HCT116 (cell line): Measurements from ENCODE around the gene LHX3. TPM values are rescaled to one million over a fixed set of nuclear protein-coding genes. Genes with fewer than 3 reads are reported as not detected.
"Not testable (repeated sequence)": the region's sequence is repeated elsewhere in the genome, so short reads cannot be mapped to it uniquely, and the experiment has no call there.

Experiments used
- ATAC-seq: fragments of 200-7000 bp; cut with Tn5 transposase; 2 replicates; pipeline ENCODE4 v1.9.1; 2020; ENCODE audit warnings: mild to moderate bottlenecking, moderate library complexity
- BruUV-seq: library from RNA; stranded (reverse); fragments of 400-500 nt; replicated peaks from 2 replicates; lab custom pipeline; 2021; lab: Mats Ljungman, UMichigan
- CTCF ChIA-PET: fragments of 300-600 bp; sonication (Branson Sonifier 250); formaldehyde crosslinking; loops from one replicate; lab custom pipeline; 2021; ENCODE audit warnings: antibody characterized with exemption; lab: Charles Lee
- POLR2A ChIA-PET: fragments of 300-600, 350-600 bp; sonication (Branson Sonifier 250); formaldehyde crosslinking; loops from one replicate; lab custom pipeline; 2021; ENCODE audit warnings: antibody characterized with exemption; lab: Charles Lee
- RAD21 ChIA-PET, 2 experiments: fragments of 300-600 bp; sonication (Branson Sonifier 250); formaldehyde crosslinking; loops; one replicate each; lab custom pipeline; 2023; ENCODE audit warnings: low total read pairs in 2 of 2; ENCODE audit not compliant: uncharacterized antibody in 2 of 2, unreplicated experiment in 2 of 2, low non-redundant PET in 1 of 2; lab: Charles Lee
- DNase-seq: peaks from one replicate; pipeline ENCODE4 v3.0.0-alpha.2; 2010; ENCODE audit warnings: low read depth, low spot score
- H2AFZ ChIP-seq: fragments of 200-600 bp; shearing (Covaris generic), sonication (generic); 2 replicates; pipeline ENCODE4 v1.6.1; 2017; ENCODE audit warnings: low read depth, mixed run types, mixed read lengths, antibody characterized with exemption, low read length; ENCODE audit not compliant: poor library complexity, severe bottlenecking
- H3K27ac ChIP-seq: 2 replicates; pipeline ENCODE4 v1.5.1; 2012; ENCODE audit warnings: low read depth, low read length
- H3K27me3 ChIP-seq: fragments of 200-600 bp; sonication (generic); 2 replicates; pipeline ENCODE4 v1.6.1; 2016; ENCODE audit warnings: mixed run types, low read length, mixed read lengths; ENCODE audit not compliant: insufficient read depth
- H3K36me3 ChIP-seq, 2 experiments: fragments of 200-500 bp in 1 of 2; fragments of 200-600 bp in 1 of 2; sonication (Bioruptor generic) in 1 of 2; sonication (generic) in 1 of 2; 2 replicates each; pipeline versions ENCODE4 v1.5.1 to v1.6.1; 2014 to 2016; ENCODE audit warnings: low read length in 2 of 2, inconsistent platforms in 1 of 2, mixed read lengths in 1 of 2, mixed run types in 1 of 2; ENCODE audit not compliant: insufficient read depth in 2 of 2, control insufficient read depth in 1 of 2
- H3K4me1 ChIP-seq, 2 experiments: fragments of 200-600 bp in 1 of 2; sonication (generic) in 1 of 2; 2 replicates each; pipeline versions ENCODE4 v1.5.1 to v1.6.1; 2012 to 2017; ENCODE audit warnings: low read length in 2 of 2, inconsistent platforms in 1 of 2, mild to moderate bottlenecking in 1 of 2, mixed read lengths in 1 of 2, mixed run types in 1 of 2, moderate library complexity in 1 of 2; ENCODE audit not compliant: insufficient read depth in 2 of 2, control insufficient read depth in 1 of 2
- H3K4me2 ChIP-seq: fragments of 200-600 bp; sonication (generic); 2 replicates; pipeline ENCODE4 v1.6.1; 2017; ENCODE audit warnings: mixed run types, low read length, mixed read lengths
- H3K4me3 ChIP-seq, 2 experiments: fragments of 200-600 bp in 1 of 2; sonication (generic) in 1 of 2; replicated peaks in 1 of 2; 2 replicates each; pipeline ENCODE4 v1.5.1; 2011 to 2016; ENCODE audit warnings: low read length in 2 of 2, control low read depth in 1 of 2, low read depth in 1 of 2, mild to moderate bottlenecking in 1 of 2, mixed read lengths in 1 of 2, mixed run types in 1 of 2
- H3K79me2 ChIP-seq: fragments of 200-600 bp; sonication (generic); 2 replicates; pipeline ENCODE4 v1.6.1; 2017; ENCODE audit warnings: mild to moderate bottlenecking, mixed run types, low read length, moderate library complexity, mixed read lengths; ENCODE audit not compliant: insufficient read depth
- H3K9ac ChIP-seq: fragments of 200-600 bp; sonication (generic); 2 replicates; pipeline ENCODE4 v1.6.1; 2016; ENCODE audit warnings: low read length, mixed read lengths
- H3K9me2 ChIP-seq: fragments of 200-600 bp; sonication (generic), shearing (Covaris generic); 2 replicates; pipeline ENCODE4 v1.6.1; 2017; ENCODE audit warnings: mixed run types, mild to moderate bottlenecking, moderate library complexity; ENCODE audit not compliant: insufficient read depth
- H3K9me3 ChIP-seq, 2 experiments: fragments of 200-500 bp in 1 of 2; fragments of 200-600 bp in 1 of 2; sonication (Bioruptor generic) in 1 of 2; sonication (generic) in 1 of 2; 2 replicates each; pipeline ENCODE4 v1.6.1; 2014 to 2017; ENCODE audit warnings: low read length in 2 of 2, mixed read lengths in 2 of 2, inconsistent platforms in 1 of 2, low read depth in 1 of 2, mild to moderate bottlenecking in 1 of 2, mixed run types in 1 of 2, moderate library complexity in 1 of 2; ENCODE audit not compliant: control insufficient read depth in 1 of 2, insufficient read depth in 1 of 2
- H4K20me1 ChIP-seq: fragments of 200-600 bp; sonication (generic), shearing (Covaris generic); 2 replicates; pipeline ENCODE4 v1.6.1; 2017; ENCODE audit warnings: mixed run types, mild to moderate bottlenecking, moderate library complexity; ENCODE audit not compliant: insufficient read depth
- CEBPB ChIP-seq: IDR thresholded peaks from 2 replicates; pipeline ENCODE4 v1.6.1; 2012; ENCODE audit warnings: low read depth
- CTCF ChIP-seq, 3 experiments: fragments of 200-600 bp in 1 of 3; sonication (generic) in 1 of 3; IDR thresholded peaks in 2 of 3; conservative IDR thresholded peaks in 1 of 3; 2 replicates each; pipeline ENCODE4 v1.5.1; 2012 to 2017; ENCODE audit warnings: low read depth in 2 of 3, low read length in 2 of 3, antibody characterized with exemption in 1 of 3, borderline replicate concordance in 1 of 3, control low read depth in 1 of 3, mild to moderate bottlenecking in 1 of 3, mixed read lengths in 1 of 3, mixed run types in 1 of 3, moderate library complexity in 1 of 3; ENCODE audit not compliant: insufficient read depth in 1 of 3
- EGR1 ChIP-seq: IDR thresholded peaks from 2 replicates; pipeline ENCODE4 v1.6.1; 2012; ENCODE audit warnings: low read depth
- ELF1 ChIP-seq: IDR thresholded peaks from 2 replicates; pipeline ENCODE4 v1.6.1; 2012; ENCODE audit warnings: low read depth, borderline replicate concordance
- EZH2 ChIP-seq: fragments of 200-600 bp; sonication (generic); IDR thresholded peaks from 2 replicates; pipeline ENCODE4 v1.6.1; 2017; ENCODE audit warnings: antibody characterized with exemption, mixed run types
- EZH2phosphoT487 ChIP-seq: fragments of 200-600 bp; IDR thresholded peaks from 2 replicates; pipeline ENCODE4 v1.6.1; 2018; ENCODE audit warnings: antibody characterized with exemption, borderline replicate concordance
- JUND ChIP-seq: IDR thresholded peaks from 2 replicates; pipeline ENCODE4 v1.6.1; 2012
- POLR2A ChIP-seq: IDR thresholded peaks from 2 replicates; pipeline ENCODE4 v1.7.0; 2011; ENCODE audit warnings: borderline replicate concordance; ENCODE audit not compliant: insufficient read depth, insufficient read length; ENCODE audit errors: extremely low read depth
- POLR2AphosphoS5 ChIP-seq: IDR thresholded peaks from 2 replicates; pipeline ENCODE4 v1.6.1; 2011; ENCODE audit warnings: mild to moderate bottlenecking, low read depth, low read length, moderate library complexity
- SIN3A ChIP-seq: IDR thresholded peaks from 2 replicates; pipeline ENCODE4 v1.6.1; 2012; ENCODE audit warnings: low read depth
- SP1 ChIP-seq: IDR thresholded peaks from 2 replicates; pipeline ENCODE4 v1.6.1; 2012; ENCODE audit warnings: low read depth
- SRF ChIP-seq: IDR thresholded peaks from 2 replicates; pipeline ENCODE4 v1.6.1; 2012; ENCODE audit warnings: low read depth
- TCF7L2 ChIP-seq: IDR thresholded peaks from 2 replicates; pipeline ENCODE4 v1.7.0; 2011; ENCODE audit warnings: borderline replicate concordance, inconsistent platforms; ENCODE audit not compliant: insufficient read depth, insufficient read length; ENCODE audit errors: extremely low read depth
- ZBTB33 ChIP-seq: IDR thresholded peaks from 2 replicates; pipeline ENCODE4 v1.6.1; 2011; ENCODE audit warnings: mild to moderate bottlenecking, low read length, moderate library complexity; ENCODE audit not compliant: insufficient replicate concordance; ENCODE audit errors: extremely low read depth
- ZFX ChIP-seq: fragments of 450-650 bp; IDR thresholded peaks from 2 replicates; pipeline ENCODE4 v1.6.1; 2017
- ZNF274 ChIP-seq: fragments of 200-500 bp; sonication (Bioruptor generic); IDR thresholded peaks from 2 replicates; pipeline ENCODE4 v1.6.1; 2014; ENCODE audit warnings: mild to moderate bottlenecking, low read depth, low read length, inconsistent platforms
- intact Hi-C: fragments of 100-400 bp; cut with micrococcal nuclease; formaldehyde crosslinking; loops from 2 replicates; pipeline ENCODE4 v1.10.0; 2022
- total RNA-seq: library from RNA; stranded (reverse); gene quantifications from one replicate; pipeline ENCODE4 v1.2.1, GENCODE V29; 2021; ENCODE audit not compliant: unreplicated experiment

Gene LHX3
- total RNA-seq, 1 experiment from 2014 or later: not detected

GRCh38 chr9:136237486-136238341 lies 32.8 kb upstream of the LHX3 start:
- Histone ChIP-seq H3K4me1 (no peaks in the 10 kb centered on the region), H3K27ac (no peak overlapping the region), H3K4me2 (no peak overlapping the region), H4K20me1 (no peaks in the 10 kb centered on the region; the same call in 1 of the 2 replicates), H3K9me3 (no peaks in the 10 kb centered on the region), H3K79me2 (peaks cover 91% of the 10 kb centered on the region), H3K9me2 (no peaks in the 10 kb centered on the region), H3K36me3 (peaks cover 2 to 30% of the 10 kb centered on the region in 2 experiments; a peak in 3 of 4 replicates), H2AFZ (no peak overlapping the region), H3K4me3 (no peak overlapping the region), H3K27me3 (no peaks in the 10 kb centered on the region), H3K9ac (no peak overlapping the region)
- no peak for ATAC-seq
- TF ChIP-seq SRF (no peak), CTCF (IDR thresholded peaks at IDR 0.05 in 2 of 3, conservative IDR thresholded peaks at IDR 0.05 in 1 of 3; ENCODE audit: borderline replicate concordance in 1 of 3, insufficient read depth in 1 of 3, low read depth in 2 of 3, low read length in 2 of 3) (no peak), POLR2A (no peak), EGR1 (no peak), ZNF274 (no peak), ZBTB33 (no peak), POLR2AphosphoS5 (no peak), ZFX (no peak), TCF7L2 (no peak), SP1 (no peak), ELF1 (no peak), EZH2phosphoT487 (no peak), JUND (no peak), CEBPB (no peak), SIN3A (no peak), EZH2 (no peak)
- RAD21 ChIA-PET: no interaction called here
- BruUV-seq: no TSS peak
- intact Hi-C loops: no loop called here
- CTCF ChIA-PET: no interaction called here
- DNase-seq: no peak
- POLR2A ChIA-PET: no interaction called here

GRCh38 chr9:136236471-136237410 lies 31.8 kb upstream of the LHX3 start:
- intact Hi-C loops, CTCF ChIA-PET, H3K4me3 ChIP-seq, H3K4me1 ChIP-seq, H3K27me3 ChIP-seq, H3K9me2 ChIP-seq, H3K9ac ChIP-seq, H3K4me2 ChIP-seq, POLR2A ChIA-PET, H4K20me1 ChIP-seq, H3K9me3 ChIP-seq, BruUV-seq, H2AFZ ChIP-seq, ATAC-seq, DNase-seq, H3K27ac ChIP-seq, RAD21 ChIA-PET: not testable (repeated sequence)
- Histone ChIP-seq H3K36me3 (peaks cover 2 to 27% of the 10 kb centered on the region in 2 experiments; a peak in 3 of 4 replicates), H3K79me2 (peaks cover 90% of the 10 kb centered on the region)
